NCI-H2107 treated with DMSO at 0.1 percent for 48 hours (cell line): ENCODE results near the gene KRTAP12-2.
"Not testable (repeated sequence)": the region's sequence is repeated elsewhere in the genome, so short reads cannot be mapped to it uniquely, and the experiment has no call there.

Experiments
- DNase-seq: peaks from one replicate; lab custom pipeline; 2025; ENCODE audit not compliant: unreplicated experiment; lab: John Stamatoyannopoulos, UW

Gene KRTAP12-2

GRCh38 chr21:44653656-44654575 is 12.8 kb downstream of the KRTAP12-2 start:
- DNase-seq, result no peak

GRCh38 chr21:44653123-44653522 is 13.6 kb downstream of the KRTAP12-2 start:
- DNase-seq, result no peak

GRCh38 chr21:44650973-44651675 is 15.6 kb downstream of the KRTAP12-2 start:
- DNase-seq, result no peak

GRCh38 chr21:44650265-44650972 is 16.3 kb downstream of the KRTAP12-2 start:
- DNase-seq, result no peak

- no peak for DNase-seq
Measured at GRCh38 chr21:44649521-44650100, 17.1 kb downstream of the KRTAP12-2 start.

- no peak for DNase-seq
Measured at GRCh38 chr21:44648557-44649311, 18.0 kb downstream of the KRTAP12-2 start.

- no peak for DNase-seq
Measured at GRCh38 chr21:44647222-44647552, 19.5 kb downstream of the KRTAP12-2 start.

- not testable (repeated sequence) for DNase-seq
Measured at GRCh38 chr21:44646366-44647221, 20.1 kb downstream of the KRTAP12-2 start, which contains the start of gene KRTAP10-11. Gene KRTAP10-11, plus strand, starts transcription at chr21:44646414. Its CDS starts 45 bp downstream, at chr21:44646459.

GRCh38 chr21:44644878-44645277 is 21.8 kb downstream of the KRTAP12-2 start:
- no peak for DNase-seq

- no peak for DNase-seq
Measured at GRCh38 chr21:44643741-44644310, 22.9 kb downstream of the KRTAP12-2 start.

GRCh38 chr21:44640761-44641160 is 26.0 kb downstream of the KRTAP12-2 start:
- DNase-seq, result no peak

- no peak for DNase-seq
Measured at GRCh38 chr21:44639331-44639655, 27.4 kb downstream of the KRTAP12-2 start.

GRCh38 chr21:44638506-44639330 is 28.0 kb downstream of the KRTAP12-2 start:
- not testable (repeated sequence) for DNase-seq

GRCh38 chr21:44637851-44638348 is 28.8 kb downstream of the KRTAP12-2 start:
- DNase-seq, result not testable (repeated sequence)

GRCh38 chr21:44637018-44637850 is 29.5 kb downstream of the KRTAP12-2 start, which contains the start of gene KRTAP10-10:
Gene KRTAP10-10, plus strand, starts transcription at chr21:44637356. Its CDS starts 62 bp downstream, at chr21:44637418.
- peak; percentile 18 for DNase-seq

GRCh38 chr21:44636209-44637017 is 30.3 kb downstream of the KRTAP12-2 start:
- no peak for DNase-seq
